GM18519 (cell line): Measurements from ENCODE around the gene COX20.

Experiments
- ATAC-seq: cut with Tn5 transposase; IDR thresholded peaks from one replicate; pipeline ENCODE4 v1.9.1; 2021; ENCODE audit warnings: mild to moderate bottlenecking, moderate library complexity; ENCODE audit not compliant: unreplicated experiment, low FRiP score

Gene COX20

DNA sequence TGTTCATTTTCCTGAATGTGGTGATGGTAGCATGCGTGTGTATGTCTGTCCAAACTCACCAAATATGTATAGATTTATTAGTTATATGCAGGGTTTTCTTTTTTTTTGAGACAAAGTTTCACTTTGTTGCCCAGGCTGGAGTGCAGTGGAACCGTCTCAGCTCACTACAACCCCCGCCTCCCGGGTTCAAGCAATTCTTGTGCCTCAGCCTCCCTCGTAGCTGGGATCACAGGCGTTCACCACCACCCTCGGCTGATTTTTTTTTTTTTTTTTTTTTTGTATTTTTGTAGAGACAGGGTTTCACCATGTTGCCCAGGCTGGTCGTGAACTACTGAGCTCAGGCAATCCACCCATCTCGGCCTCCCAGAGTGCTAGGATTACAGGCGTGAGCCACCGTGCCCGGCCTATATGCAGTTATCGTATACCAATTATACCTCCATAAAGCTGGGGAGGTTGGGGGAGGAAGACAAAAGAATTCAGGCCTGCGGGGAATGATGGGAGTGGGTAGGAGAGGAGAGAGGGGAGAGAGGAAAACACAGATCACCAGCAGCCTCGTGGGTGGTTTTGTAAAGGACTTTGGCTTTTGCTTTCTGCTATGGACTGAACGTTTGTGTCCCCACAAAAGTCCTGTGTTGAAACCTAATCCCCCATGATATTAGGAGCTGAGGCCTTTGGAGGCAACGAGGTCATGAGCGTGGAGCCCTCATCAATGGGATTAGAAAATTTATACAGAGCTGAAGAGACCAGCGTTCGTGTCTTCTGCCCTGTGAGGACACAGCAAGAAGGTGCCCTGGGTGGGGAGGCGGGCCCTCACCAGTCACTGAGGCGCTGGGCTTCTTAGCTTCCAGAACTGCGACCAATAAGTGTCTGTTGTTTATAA, 33.3 kb downstream of the COX20 start:
- ATAC-seq = no peak

DNA sequence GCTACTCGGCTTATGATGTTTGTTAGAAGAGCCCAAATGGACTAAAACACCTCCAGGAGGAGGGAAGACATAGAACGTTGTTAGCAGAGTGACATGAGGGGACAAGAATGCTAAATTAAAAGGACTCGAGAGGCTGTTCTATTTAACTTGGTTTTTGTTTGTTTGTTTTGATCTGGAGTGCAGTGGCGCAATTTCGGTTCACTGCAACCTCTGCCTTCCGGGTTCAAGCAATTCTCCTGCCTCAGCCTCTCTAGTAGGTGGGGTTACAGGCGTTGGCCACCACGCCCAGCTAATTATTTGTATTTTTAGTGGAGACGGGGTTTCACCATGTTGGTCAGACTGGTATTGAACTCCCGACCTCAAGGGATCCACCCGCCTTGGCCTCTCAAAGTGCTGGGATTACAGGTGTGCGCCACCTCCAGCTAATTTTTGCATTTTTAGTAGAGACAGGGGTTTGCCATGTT, 33.9 kb downstream of the COX20 start:
- no peak for ATAC-seq

DNA sequence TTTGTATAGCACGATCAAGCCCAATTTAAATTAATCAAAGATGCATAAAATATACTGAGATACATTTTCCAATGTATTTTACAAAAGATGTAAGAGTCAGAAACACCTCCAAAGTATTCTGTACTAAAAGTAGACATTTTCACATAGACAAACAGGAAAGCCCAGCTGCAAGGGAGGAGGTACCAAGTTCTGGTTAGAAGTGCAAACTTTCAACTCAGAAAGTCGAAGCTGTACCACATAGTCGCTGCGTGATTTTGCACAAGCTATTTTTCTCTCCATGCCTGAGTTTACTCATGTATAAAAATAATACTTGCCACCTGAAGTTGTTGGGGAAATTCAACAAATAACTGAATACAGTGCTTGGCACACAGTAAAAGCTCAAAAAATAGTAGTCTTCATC, 34.5 kb downstream of the COX20 start:
- ATAC-seq = no peak

DNA sequence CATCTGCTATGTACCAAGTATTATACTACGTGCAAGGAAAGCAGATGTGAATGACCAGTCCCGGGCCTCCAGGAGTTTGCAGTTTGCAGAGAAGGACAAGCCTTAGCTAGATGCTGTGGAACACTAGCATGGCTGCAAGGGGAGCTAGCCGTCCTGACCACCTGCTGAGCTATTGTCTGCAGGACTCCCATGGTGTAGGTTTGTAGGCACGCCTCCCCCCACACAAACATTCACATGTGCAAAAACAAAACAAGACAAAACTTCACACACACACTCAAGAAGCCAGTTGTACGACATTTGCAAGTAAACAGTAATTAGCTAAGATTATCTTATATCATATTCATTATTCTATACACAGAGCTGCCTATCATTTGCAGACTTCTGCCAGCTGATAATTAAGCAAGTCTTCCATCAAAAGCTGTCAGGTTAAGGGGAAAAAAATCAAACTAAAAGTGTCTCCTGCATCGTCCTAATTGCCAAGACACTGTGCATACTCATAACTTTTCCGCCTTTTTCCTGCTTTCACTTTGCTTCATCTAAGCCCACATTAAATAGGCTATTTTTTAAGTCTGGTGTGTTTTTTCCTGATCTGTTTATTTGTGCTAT, 39.6 kb downstream of the COX20 start:
- ATAC-seq = no peak

DNA sequence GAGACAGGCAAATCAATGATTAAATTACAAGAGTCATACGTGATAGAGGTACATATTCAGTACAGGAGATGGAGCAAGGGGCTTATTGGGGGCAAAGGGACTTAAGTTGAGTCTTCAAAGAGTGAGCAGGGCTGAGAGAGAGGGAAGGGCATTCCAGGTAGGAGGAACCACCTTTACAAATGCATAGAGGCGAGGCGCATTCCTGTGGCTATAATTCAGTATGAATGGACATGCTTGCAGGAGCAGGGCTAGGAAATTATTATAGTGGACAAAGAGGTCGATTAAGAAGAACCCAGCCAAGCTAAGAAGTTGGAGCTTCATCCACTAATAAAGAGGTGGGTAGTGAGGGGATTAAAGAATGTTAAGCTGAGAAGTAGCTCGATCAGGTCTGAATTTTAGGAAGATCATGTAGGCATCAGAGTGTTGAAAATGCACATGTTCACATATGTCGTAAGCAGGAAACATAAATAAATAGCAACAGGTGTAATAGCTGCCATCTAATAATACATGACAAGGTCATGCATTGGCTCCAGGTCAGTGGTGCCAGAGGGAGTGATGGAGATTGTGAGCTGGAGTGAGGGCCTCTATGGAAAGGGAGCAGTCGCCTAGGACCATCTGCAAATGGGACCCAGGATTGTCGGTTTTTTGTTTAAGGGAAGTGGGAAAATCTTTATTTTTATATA, 40.9 kb downstream of the COX20 start:
- no peak for ATAC-seq

DNA sequence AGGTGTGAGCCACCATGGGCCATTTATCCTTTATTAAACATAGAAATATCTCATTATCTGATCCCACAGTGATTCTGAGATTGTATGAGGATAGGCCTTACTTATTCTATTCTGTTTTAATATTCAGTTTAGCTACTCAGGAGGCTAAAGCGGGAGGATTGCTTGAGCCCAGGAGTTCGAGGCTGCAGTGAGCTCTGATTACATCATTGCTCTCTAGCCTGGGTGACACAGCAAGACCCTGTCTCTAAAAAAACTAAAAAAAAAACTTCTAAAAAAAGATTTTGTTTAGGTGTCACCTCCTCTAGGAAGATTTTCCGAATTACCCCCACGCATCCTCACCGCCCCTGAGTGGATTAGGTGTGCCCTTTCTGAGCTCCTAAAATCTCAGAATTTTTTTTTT, 43.2 kb downstream of the COX20 start:
- ATAC-seq = no peak

DNA sequence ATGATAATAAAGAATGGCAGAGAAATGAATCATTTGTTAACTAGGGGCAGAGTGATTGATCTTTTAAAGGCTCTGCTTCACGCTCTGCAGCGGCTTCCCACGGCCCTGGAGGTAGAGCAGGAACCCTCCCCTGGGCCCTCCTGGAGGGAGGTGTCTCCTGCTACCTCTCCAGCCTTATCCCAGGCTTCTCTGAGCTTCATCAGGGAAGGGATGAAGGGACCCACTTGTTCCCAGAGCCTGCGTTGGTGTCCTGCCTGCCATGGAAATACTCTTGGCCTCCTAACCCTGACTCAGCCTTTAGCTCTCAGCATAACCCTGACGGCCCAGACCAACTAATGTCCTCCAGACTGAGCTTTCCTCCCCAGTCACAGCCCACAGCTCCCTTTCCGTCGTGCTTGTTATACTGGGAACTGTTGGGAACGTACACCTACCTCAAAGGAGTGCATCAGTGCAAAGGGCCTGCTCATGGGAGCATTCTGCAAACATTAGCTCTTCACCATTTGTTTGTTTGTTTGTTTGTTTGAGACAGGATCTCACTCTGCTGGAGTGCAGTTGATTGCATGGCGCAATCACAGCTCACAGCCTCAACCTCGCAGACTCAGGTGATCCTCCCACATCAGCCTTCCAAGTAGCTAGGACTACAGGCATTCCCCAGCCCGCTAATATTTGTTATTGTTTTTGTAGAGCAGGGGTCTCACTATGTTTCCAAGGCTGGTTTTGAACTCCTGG, 46.3 kb downstream of the COX20 start:
- no peak for ATAC-seq

DNA sequence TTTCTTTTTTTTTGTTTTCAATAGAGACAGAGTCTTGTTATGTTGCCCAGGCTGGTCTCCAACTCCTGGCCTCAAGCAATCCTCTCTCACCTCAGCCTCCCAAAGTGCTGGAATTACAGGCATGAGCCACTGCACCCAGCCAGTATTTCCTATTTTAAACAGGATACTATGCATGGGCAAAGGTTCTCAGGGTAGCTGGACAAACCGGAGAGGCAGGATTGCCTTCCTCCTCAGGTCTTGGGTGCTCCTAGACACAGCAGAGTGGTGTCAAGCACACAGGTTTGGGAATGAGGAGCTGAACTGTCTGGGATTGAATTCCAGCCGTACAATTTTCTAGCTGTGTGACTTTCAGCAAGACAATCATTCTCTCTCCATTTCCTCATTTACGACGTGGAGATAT, 51.8 kb downstream of the COX20 start:
- no peak for ATAC-seq

DNA sequence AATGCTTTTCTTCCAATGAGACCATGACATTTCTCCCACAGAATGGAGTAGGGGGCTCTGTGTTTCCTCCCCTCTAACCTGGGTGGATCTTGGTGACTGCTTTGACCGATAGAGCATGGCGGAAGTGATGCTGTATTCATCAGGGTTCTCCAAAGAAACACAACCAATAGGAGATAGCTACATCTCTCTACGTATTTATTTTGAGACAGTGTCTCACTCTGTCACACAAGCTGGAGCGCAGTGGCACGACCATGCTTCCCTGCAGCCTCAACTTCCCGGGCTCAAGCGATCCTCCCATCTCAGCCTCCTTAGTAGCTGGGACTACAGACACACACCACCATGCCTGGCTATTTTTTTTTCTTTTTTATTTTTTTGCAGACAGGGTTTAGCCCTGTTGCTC, 58.4 kb downstream of the COX20 start:
- ATAC-seq = no peak
